ENCODE measurements around the gene IGFALS.

GRCh38 chr16:1779741-1780676 is 13.5 kb downstream of the IGFALS start:
- TF ChIP-seq CTCF (IDR thresholded peaks at IDR 0.05; ENCODE audit: insufficient read depth, low read length, poor library complexity, severe bottlenecking) (no peak), EZH2phosphoT487 (conservative IDR thresholded peaks at IDR 0.05; ENCODE audit: low read length) (no peak)
